ENCODE results near the gene SS18L1. TPM values are rescaled to one million over a fixed set of nuclear protein-coding genes. Genes with fewer than 3 reads are reported as not detected.
A peak's percentile ranks its signal among the peaks of the same experiment; 100 is the strongest.

Gene SS18L1
- total and polyA plus RNA-seq, 10 of the 15 experiments (the other 5 are each of a cell fraction or from before 2014, with no cell fraction given): 1.8 to 20.0 (median 6.6) TPM

- H4K20me1 ChIP-seq (ENCODE audit: control insufficient read depth, insufficient read depth): no peaks in the 10 kb centered on the region
- no peak overlapping the region for H3K9ac ChIP-seq (ENCODE audit: control insufficient read depth, insufficient read depth, low read length)
- peaks cover 12 to 34% of the 10 kb centered on the region in 2 experiments; a peak in 3 of 4 replicates for H3K36me3 ChIP-seq (ENCODE audit: control insufficient read depth in 2 of 2, insufficient read depth in 2 of 2, low read length in 1 of 2)
- no peak overlapping the region for H3K4me3 ChIP-seq
- no peak overlapping the region for H2AFZ ChIP-seq (ENCODE audit: control insufficient read depth, low read depth, low read length)
- no peak overlapping the region; the same call in 1 of the 2 replicates for H3K4me2 ChIP-seq (ENCODE audit: control insufficient read depth, insufficient read depth)
- 25% methylated on average over 14 of the region's 14 CpGs for WGBS (ENCODE audit: insufficient coverage, insufficient replicate concordance, low lambda C conversion rate, missing lambda C conversion rate)
- no peaks in the 10 kb centered on the region for H3K27me3 ChIP-seq (replicated peaks in 1 of 2; ENCODE audit: control insufficient read depth in 2 of 2, insufficient read depth in 2 of 2, low read length in 1 of 2)
- in situ Hi-C loops (cut with MboI): no loop called here
- peaks cover 9% of the 10 kb centered on the region for H3K4me1 ChIP-seq (ENCODE audit: control insufficient read depth, insufficient read depth, low read length)
- POLR2A ChIA-PET: no interaction called here
- SMC1A ChIA-PET (ENCODE audit: uncharacterized antibody, unreplicated experiment): no interaction called here
- H3K27ac ChIP-seq (ENCODE audit: control insufficient read depth, insufficient read depth): no peak overlapping the region
- intact Hi-C loops (cut with micrococcal nuclease; ENCODE audit: unreplicated experiment): no loop called here
- BruUV-seq (replicated peaks): no TSS peak
- DNase-seq (ENCODE audit: low read depth, low spot score) (peak; percentile 50), ATAC-seq (peak; percentile 39), FAIRE-seq (peak; percentile 56)
- CTCF ChIA-PET: interaction anchor here (0.6 kb wide), 1 partner anchor 148 kb away, joined by 3 read pairs; no protein-coding TSS in a partner anchor
- RAD21 ChIA-PET (ENCODE audit: unreplicated experiment): no interaction called here
- no peaks in the 10 kb centered on the region for H3K9me3 ChIP-seq (replicated peaks; ENCODE audit: control insufficient read depth, insufficient read depth, low read length)
- peaks cover 3% of the 10 kb centered on the region; the same call in 1 of the 2 replicates for H3K79me2 ChIP-seq (ENCODE audit: control insufficient read depth, insufficient read depth, low read length)
- TF ChIP-seq BACH1 (IDR thresholded peaks at IDR 0.05; ENCODE audit: borderline replicate concordance) (no peak), ZBTB11 (CRISPR knock-in tag; IDR thresholded peaks at IDR 0.05) (no peak), NKRF (conservative IDR thresholded peaks at IDR 0.05) (no peak), CTCF (IDR thresholded peaks at IDR 0.05 in 2 of 3, conservative IDR thresholded peaks at IDR 0.05 in 1 of 3; ENCODE audit: control insufficient read depth in 2 of 3, extremely low read depth in 1 of 3, insufficient read depth in 1 of 3, low read depth in 3 of 3, low read length in 3 of 3) (no peak), CREM (IDR thresholded peaks at IDR 0.05; ENCODE audit: low read depth) (peak; percentile 66), EED (IDR thresholded peaks at IDR 0.05; ENCODE audit: low read depth) (peak; percentile 32; the same call in 1 of the 2 replicates), KDM1A (IDR thresholded peaks at IDR 0.05; ENCODE audit: borderline replicate concordance) (no peak), FOXM1 (IDR thresholded peaks at IDR 0.05; ENCODE audit: low read depth, low read length) (no peak), CEBPB (IDR thresholded peaks at IDR 0.05; ENCODE audit: borderline replicate concordance in 1 of 2, low read depth in 2 of 2, low read length in 2 of 2) (no peak), BHLHE40 (IDR thresholded peaks at IDR 0.05; ENCODE audit: borderline replicate concordance in 1 of 2, low read depth in 2 of 2, low read length in 1 of 2) (no peak), SIN3A (IDR thresholded peaks at IDR 0.05; ENCODE audit: low read depth, low read length) (no peak), SMAD5 (IDR thresholded peaks at IDR 0.05; ENCODE audit: low read depth) (no peak), MEF2B (IDR thresholded peaks at IDR 0.05; ENCODE audit: partially characterized antibody, poor library complexity, severe bottlenecking) (no peak), ZZZ3 (IDR thresholded peaks at IDR 0.05; ENCODE audit: control insufficient read depth, insufficient read length, low read depth) (no peak), SPI1 (IDR thresholded peaks at IDR 0.05; ENCODE audit: borderline replicate concordance, insufficient read depth, low read depth, low read length) (no peak), MEF2A (IDR thresholded peaks at IDR 0.05; ENCODE audit: insufficient read depth, low read depth, low read length) (peak; percentile 66; the same call in 1 of the 2 replicates), ZNF217 (IDR thresholded peaks at IDR 0.05) (no peak), NR2F1 (conservative IDR thresholded peaks at IDR 0.05) (peak; percentile 45; the same call in 1 of the 2 replicates)
Measured at GRCh38 chr20:62159839-62160238, 16.3 kb downstream of the SS18L1 start.
